Smooth muscle cell (in vitro differentiated cells): ENCODE results near the gene COL6A3. TPM values are rescaled to one million over a fixed set of nuclear protein-coding genes. Genes with fewer than 3 reads are reported as not detected.

Experiments used
- DNase-seq: peaks from one replicate; lab custom pipeline; 2025; ENCODE audit not compliant: unreplicated experiment; lab: John Stamatoyannopoulos, UW
- H2AFZ ChIP-seq: fragments of 200-600 bp; sonication (generic); 2 replicates; pipeline ENCODE4 v1.6.0; 2016; ENCODE audit warnings: antibody characterized with exemption, low read depth, mild to moderate bottlenecking
- H3F3A ChIP-seq: fragments of 200-600 bp; sonication (generic); 2 replicates; pipeline ENCODE4 v1.6.0; 2017; ENCODE audit warnings: antibody characterized with exemption, low read depth
- H3K27ac ChIP-seq: fragments of 200-600 bp; sonication (generic); 2 replicates; pipeline ENCODE4 v1.5.1; 2016; ENCODE audit warnings: low read depth, mild to moderate bottlenecking
- H3K27me3 ChIP-seq: fragments of 200-600 bp; sonication (generic); 2 replicates; pipeline ENCODE4 v1.6.1; 2016; ENCODE audit warnings: low read depth, mild to moderate bottlenecking
- H3K36me3 ChIP-seq: fragments of 200-600 bp; sonication (generic); 2 replicates; pipeline ENCODE4 v1.5.1; 2016; ENCODE audit warnings: low read depth
- H3K4me1 ChIP-seq: fragments of 200-600 bp; sonication (generic); 2 replicates; pipeline ENCODE4 v1.5.1; 2016; ENCODE audit warnings: low read depth
- H3K4me2 ChIP-seq: fragments of 200-600 bp; sonication (generic); 2 replicates; pipeline ENCODE4 v1.6.0; 2016; ENCODE audit warnings: mild to moderate bottlenecking
- H3K4me3 ChIP-seq: fragments of 200-600 bp; sonication (generic); 2 replicates; pipeline ENCODE4 v1.5.1; 2016; ENCODE audit warnings: mild to moderate bottlenecking
- H3K79me2 ChIP-seq: fragments of 200-600 bp; sonication (generic); 2 replicates; pipeline ENCODE4 v1.6.0; 2016; ENCODE audit warnings: low read depth, mild to moderate bottlenecking
- H3K9ac ChIP-seq: fragments of 200-600 bp; sonication (generic); 2 replicates; pipeline ENCODE4 v1.6.0; 2016; ENCODE audit warnings: low read depth
- H3K9me3 ChIP-seq: fragments of 200-600 bp; sonication (generic); replicated peaks from 2 replicates; pipeline ENCODE4 v1.5.1; 2016; ENCODE audit warnings: low read depth
- H4K20me1 ChIP-seq: fragments of 200-600 bp; sonication (generic); 2 replicates; pipeline ENCODE4 v1.6.0; 2016; ENCODE audit warnings: low read depth
- CTCF ChIP-seq: fragments of 200-600 bp; sonication (generic); IDR thresholded peaks from 2 replicates; pipeline ENCODE4 v1.5.1; 2017; ENCODE audit warnings: borderline replicate concordance, mild to moderate bottlenecking, antibody characterized with exemption; ENCODE audit not compliant: insufficient read depth, poor library complexity, severe bottlenecking
- WGBS: methylation state at CpG from one replicate; pipeline ENCODE4 v1.1.7; 2016; ENCODE audit warnings: low lambda C conversion rate; 5-methylcytosine and 5-hydroxymethylcytosine counted together
- polyA plus RNA-seq: library from polyadenylated mRNA; unstranded; fragments of >200 nt; fragmentation: Nextera tagmentation; extraction: Ambion mirVana; gene quantifications from 2 replicates; pipeline ENCODE4 v1.2.1, GENCODE V29; 2016
- total RNA-seq: library from RNA; depleted of rRNA; stranded (reverse); fragments of >200 nt; gene quantifications from 2 replicates; pipeline ENCODE4 v1.2.3, GENCODE V29; 2014

The COL6A3 gene
- total and polyA plus RNA-seq, 2 experiments from 2014 or later: 888 to 1,708 TPM

- Histone ChIP-seq H3K9ac (peak overlapping the region; percentile 22), H2AFZ (no peak overlapping the region), H3K9me3 (no peaks in the 10 kb centered on the region), H3F3A (peaks cover 65% of the 10 kb centered on the region), H3K36me3 (no peaks in the 10 kb centered on the region), H3K27ac (peak overlapping the region; percentile 86), H3K4me1 (peaks cover 11% of the 10 kb centered on the region), H3K4me2 (peak overlapping the region; percentile 98), H4K20me1 (peaks cover 100% of the 10 kb centered on the region), H3K79me2 (peaks cover 100% of the 10 kb centered on the region), H3K27me3 (no peaks in the 10 kb centered on the region), H3K4me3 (peak overlapping the region; percentile 79)
- no peak for DNase-seq
- no peak for TF ChIP-seq CTCF
- WGBS: 27% methylated on average over 8 of the region's 8 CpGs
These were observed 5.5 kb downstream of the COL6A3 start for GRCh38 chr2:237408335-237409000.

GRCh38 chr2:237407700-237408099 is 6.3 kb downstream of the COL6A3 start:
- no peak for TF ChIP-seq CTCF
- no peaks in the 10 kb centered on the region for H3K36me3 ChIP-seq
- peaks cover 64% of the 10 kb centered on the region for H3F3A ChIP-seq
- peak overlapping the region; percentile 79 for H3K4me3 ChIP-seq
- WGBS: 33% methylated on average over 4 of the region's 4 CpGs
- H3K79me2 ChIP-seq: peaks cover 100% of the 10 kb centered on the region
- H2AFZ ChIP-seq: no peak overlapping the region
- peak overlapping the region; percentile 98 for H3K4me2 ChIP-seq
- H3K27ac ChIP-seq: peak overlapping the region; percentile 86
- peak overlapping the region; percentile 22 for H3K9ac ChIP-seq
- H3K27me3 ChIP-seq: no peaks in the 10 kb centered on the region
- no peaks in the 10 kb centered on the region for H3K9me3 ChIP-seq
- peaks cover 11% of the 10 kb centered on the region for H3K4me1 ChIP-seq
- peaks cover 100% of the 10 kb centered on the region for H4K20me1 ChIP-seq
- no peak for DNase-seq

GRCh38 chr2:237406371-237406895 is 7.5 kb downstream of the COL6A3 start:
- Histone ChIP-seq H4K20me1 (peaks cover 100% of the 10 kb centered on the region), H3K9ac (no peak overlapping the region), H3K36me3 (no peaks in the 10 kb centered on the region), H3F3A (peaks cover 64% of the 10 kb centered on the region), H3K79me2 (peaks cover 100% of the 10 kb centered on the region), H3K27ac (peak overlapping the region; percentile 86), H3K4me3 (peak overlapping the region; percentile 79), H3K27me3 (no peaks in the 10 kb centered on the region), H3K9me3 (no peaks in the 10 kb centered on the region), H3K4me2 (peak overlapping the region; percentile 98), H2AFZ (no peak overlapping the region), H3K4me1 (peaks cover 11% of the 10 kb centered on the region)
- TF ChIP-seq CTCF: no peak
- DNase-seq: no peak
- 51% methylated on average over 5 of the region's 5 CpGs for WGBS
